ENCODE results near the gene SLC12A8. TPM values are rescaled to one million over a fixed set of nuclear protein-coding genes. Genes with fewer than 3 reads are reported as not detected.
A peak's percentile ranks its signal among the peaks of the same experiment; 100 is the strongest.

SLC12A8 gene
- polyA plus RNA-seq, 1 of the 3 experiments (the other 2 are of a cell fraction), result 7.5 TPM

- Histone ChIP-seq H4K20me1 (ENCODE audit: insufficient read depth) (no peaks in the 10 kb centered on the region), H3K4me1 (ENCODE audit: control insufficient read depth in 1 of 2, insufficient read depth in 2 of 2, low read depth in 1 of 2, low read length in 1 of 2) (peaks cover 37 to 42% of the 10 kb centered on the region in 2 experiments), H3K79me2 (ENCODE audit: insufficient read depth) (no peaks in the 10 kb centered on the region), H3K27me3 (ENCODE audit: insufficient read depth) (no peaks in the 10 kb centered on the region), H3K36me3 (replicated peaks in 1 of 2; ENCODE audit: control insufficient read depth in 1 of 2, insufficient read depth in 2 of 2, low read length in 1 of 2) (no peaks in the 10 kb centered on the region), H3F3A (replicated peaks; ENCODE audit: insufficient read depth) (peaks cover 20% of the 10 kb centered on the region), H3K27ac (ENCODE audit: low read depth in 2 of 2, low read length in 1 of 2) (peak overlapping the region; percentile 57 to 83), H3K4me2 (peak overlapping the region; percentile 1; the same call in 1 of the 2 replicates), H3K4me3 (ENCODE audit: low read depth in 2 of 2, low read length in 1 of 2) (no peak overlapping the region), H3K9me3 (no peaks in the 10 kb centered on the region), H3K9me2 (no peaks in the 10 kb centered on the region), H2AFZ (ENCODE audit: low read depth) (peak overlapping the region; percentile 2; the same call in 1 of the 2 replicates), H3K9ac (no peak overlapping the region)
- ChIA-PET CTCF (interaction anchor here (0.9 kb wide), 1 partner anchor 16 kb away, joined by 3 read pairs; no protein-coding TSS in a partner anchor), POLR2A (interaction anchor here (0.5 kb wide), 1 partner anchor 118 kb away, joined by 7 read pairs; no protein-coding TSS in a partner anchor)
- peak; percentile 63 for DNase-seq
- WGBS (ENCODE audit: low lambda C conversion rate), result 15% methylated on average over 6 of the region's 6 CpGs
- TF ChIP-seq SIN3A (IDR thresholded peaks at IDR 0.05; ENCODE audit: borderline replicate concordance, low read depth, low read length), result peak; percentile 39; the same call in 1 of the 2 replicates
- no peak for TF ChIP-seq NRF1 (IDR thresholded peaks at IDR 0.05; ENCODE audit: low read depth, low read length)
- no peak for TF ChIP-seq SMC3 (IDR thresholded peaks at IDR 0.05; ENCODE audit: low read depth, low read length)
- no peak for TF ChIP-seq RAD21 (IDR thresholded peaks at IDR 0.05; ENCODE audit: low read length)
- TF ChIP-seq TEAD4 (IDR thresholded peaks at IDR 0.05; ENCODE audit: borderline replicate concordance, insufficient read depth), result peak; percentile 68; the same call in 1 of the 2 replicates
- TF ChIP-seq RXRA (IDR thresholded peaks at IDR 0.05; ENCODE audit: borderline replicate concordance, low read depth), result no peak
- peak; percentile 23; the same call in 1 of the 2 replicates for TF ChIP-seq MXI1 (IDR thresholded peaks at IDR 0.05; ENCODE audit: low read depth, low read length)
- peak; percentile 80 for TF ChIP-seq MAX (IDR thresholded peaks at IDR 0.05; ENCODE audit: low read depth)
- TF ChIP-seq GATA2 (CRISPR knock-in tag; IDR thresholded peaks at IDR 0.05), result peak; percentile 64
- TF ChIP-seq IRF3 (IDR thresholded peaks at IDR 0.05; ENCODE audit: low read depth, low read length), result no peak
- no peak for TF ChIP-seq ZBTB33 (IDR thresholded peaks at IDR 0.05; ENCODE audit: borderline replicate concordance, low read depth)
- peak; percentile 47 for TF ChIP-seq CHD2 (IDR thresholded peaks at IDR 0.05; ENCODE audit: low read length, partially characterized antibody)
- TF ChIP-seq EZH2phosphoT487 (IDR thresholded peaks at IDR 0.05; ENCODE audit: borderline replicate concordance, low read depth), result no peak
- TF ChIP-seq ELF1 (IDR thresholded peaks at IDR 0.05), result no peak
- TF ChIP-seq GABPA (IDR thresholded peaks at IDR 0.05; ENCODE audit: low read depth), result no peak
- TF ChIP-seq USF2 (IDR thresholded peaks at IDR 0.05; ENCODE audit: borderline replicate concordance, low read depth, low read length), result no peak
- peak; percentile 74 to 84; a peak in 3 of 4 replicates for TF ChIP-seq EP300 (IDR thresholded peaks at IDR 0.05; ENCODE audit: borderline replicate concordance in 1 of 2, low read depth in 1 of 2, low read length in 1 of 2)
- no peak for TF ChIP-seq FOXJ3 (CRISPR knock-in tag; IDR thresholded peaks at IDR 0.05)
- peak; percentile 68 for TF ChIP-seq JUND (IDR thresholded peaks at IDR 0.05)
- no peak for TF ChIP-seq MEF2A (IDR thresholded peaks at IDR 0.05; ENCODE audit: borderline replicate concordance, low read depth)
- peak; percentile 87 for TF ChIP-seq TCF12 (IDR thresholded peaks at IDR 0.05)
- TF ChIP-seq YY1 (IDR thresholded peaks at IDR 0.05; ENCODE audit: low read depth), result no peak
- TF ChIP-seq RFX5 (IDR thresholded peaks at IDR 0.05; ENCODE audit: low read length), result no peak
- peak; percentile 64 for TF ChIP-seq NFIC (IDR thresholded peaks at IDR 0.05; ENCODE audit: borderline replicate concordance)
- no peak for TF ChIP-seq REST (IDR thresholded peaks at IDR 0.05; ENCODE audit: low read depth, low read length)
- TF ChIP-seq TAF1 (IDR thresholded peaks at IDR 0.05; ENCODE audit: borderline replicate concordance, low read depth, low read length), result no peak
- TF ChIP-seq FOXM1 (IDR thresholded peaks at IDR 0.05; ENCODE audit: low read depth), result 0 out of 2 replicates have a peak, but pooled peaks have one; percentile 70
- TF ChIP-seq RCOR1 (IDR thresholded peaks at IDR 0.05; ENCODE audit: low read length), result peak; percentile 88
These were observed 86.7 kb downstream of the SLC12A8 start for GRCh38 chr3:125125821-125126245.

All from SK-N-SH (cell line).